Stimulated activated CD4-positive, alpha-beta T cell treated with anti-CD3 and anti-CD28 coated beads, TNF-alpha, amount 100 ng/mL, for 4 hours (primary cell): ENCODE data around the gene RFX2.
"Not testable (repeated sequence)": the region's sequence is repeated elsewhere in the genome, so short reads cannot be mapped to it uniquely, and the experiment has no call there.

ENCODE experiments used
- DNase-seq, 3 experiments: peaks; one replicate each; pipeline ENCODE4 v3.0.0-alpha.2; 2020; ENCODE audit warnings: low read depth in 3 of 3

Gene RFX2

DNA sequence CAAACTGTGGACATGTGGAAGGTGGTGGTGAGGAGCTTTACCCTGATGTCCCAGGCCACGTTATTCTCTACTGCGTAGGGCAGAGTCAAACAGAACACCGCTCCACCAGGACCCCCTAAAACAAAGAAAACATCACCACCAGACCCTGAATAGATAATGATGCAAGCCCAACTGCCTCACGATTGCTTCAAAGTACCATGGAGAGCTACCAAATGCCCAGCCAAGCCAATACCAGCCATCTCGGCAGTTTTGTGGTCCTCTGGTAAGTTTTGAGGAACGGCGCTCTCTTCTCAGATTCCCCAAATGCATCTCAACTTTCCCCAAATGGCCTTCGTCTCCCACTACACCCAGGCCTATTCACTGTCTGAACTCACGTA lies 138.0 kb downstream of the RFX2 start:
- no peak for DNase-seq

- no peak for DNase-seq
These were observed 138.5 kb downstream of the RFX2 start for GRCh38 chr19:5971714-5972354.

DNA sequence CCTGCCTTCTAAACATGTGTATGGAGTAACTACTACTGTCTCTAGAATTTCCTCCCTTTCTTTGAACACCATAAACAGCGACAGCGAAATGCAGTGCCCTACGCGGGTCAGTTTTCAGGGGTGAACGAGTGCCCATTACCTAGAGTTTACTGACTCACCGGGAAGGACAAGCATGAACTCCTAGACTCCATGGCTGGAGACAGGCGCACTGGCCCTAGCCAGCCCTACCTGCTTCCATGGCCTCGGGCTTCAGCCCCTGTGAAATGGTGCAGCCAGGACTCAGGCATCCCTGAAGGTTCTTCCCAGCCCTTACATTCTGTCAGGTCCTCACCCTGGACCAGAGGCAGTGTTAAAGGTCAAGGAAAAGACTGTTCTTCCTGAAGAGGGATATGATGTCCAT lies 140.8 kb downstream of the RFX2 start:
- no peak for DNase-seq

DNA sequence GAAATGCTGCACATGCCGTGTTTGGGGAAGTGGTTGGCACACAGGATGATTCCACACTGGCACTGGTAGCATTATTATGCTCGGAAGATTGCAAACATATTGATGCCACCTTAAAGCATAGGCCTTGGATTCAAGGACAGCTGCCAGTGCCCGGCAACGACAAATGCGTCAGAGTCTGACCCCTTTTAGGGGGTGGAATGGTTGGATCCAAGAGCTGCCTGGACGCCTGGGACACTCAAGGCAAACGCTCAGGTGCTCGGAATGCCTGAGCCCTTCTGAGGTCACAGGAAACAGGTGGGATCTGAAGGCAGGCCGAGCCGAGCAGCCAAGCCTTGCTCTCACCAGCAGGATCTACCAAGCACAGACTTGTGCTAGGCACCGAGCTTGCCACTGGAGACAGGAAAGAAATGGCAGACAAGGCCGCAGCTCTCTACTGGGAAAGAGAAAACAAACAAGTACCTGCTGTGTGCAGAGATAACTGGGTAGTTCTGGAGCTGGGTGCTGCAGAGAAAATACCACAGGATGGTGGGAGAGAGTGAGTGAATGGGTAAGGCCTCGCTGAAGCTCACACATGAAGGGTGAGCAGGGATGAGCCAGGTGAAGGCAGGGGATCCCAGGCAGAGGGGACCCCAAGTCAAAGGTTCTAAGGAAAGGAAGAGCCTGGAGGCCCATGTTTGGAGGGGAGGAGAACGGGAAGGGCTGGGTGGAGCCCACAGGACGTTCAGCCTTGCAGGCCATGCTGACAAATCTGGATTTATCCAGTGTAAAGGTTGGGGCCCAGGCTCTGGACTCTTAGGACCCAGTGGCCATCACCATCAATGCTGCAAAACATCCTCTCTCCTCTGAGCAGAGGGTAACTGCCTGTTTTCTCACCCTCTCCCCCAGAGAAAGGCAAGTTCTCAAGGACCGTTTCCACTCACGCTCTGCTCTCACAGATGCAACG lies 141.6 kb downstream of the RFX2 start:
- no peak for DNase-seq

DNA sequence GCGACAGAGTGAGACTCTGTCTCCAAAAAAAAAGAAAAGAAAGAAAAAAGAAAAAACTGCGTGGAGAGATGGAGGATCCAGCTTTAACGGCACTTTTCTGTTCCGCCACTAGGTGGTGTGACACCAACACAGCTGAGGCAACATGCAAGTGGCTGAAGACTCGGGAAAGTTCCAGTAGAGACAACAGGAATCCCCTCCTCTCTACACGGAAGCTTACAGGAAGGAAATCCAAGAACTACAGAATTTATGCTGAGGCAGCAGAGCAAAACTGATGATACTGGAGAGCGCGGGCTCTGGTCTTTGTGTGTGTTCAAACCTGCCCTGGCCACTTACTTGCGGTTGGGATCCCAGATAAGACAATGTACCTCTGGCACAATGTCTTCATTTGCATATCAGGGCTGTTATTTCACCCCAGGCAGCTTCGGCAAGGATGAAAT lies 142.3 kb downstream of the RFX2 start:
- DNase-seq = peak in 1 of 3 experiments; percentile 33

- no peak for DNase-seq
These were observed 142.7 kb downstream of the RFX2 start for GRCh38 chr19:5967571-5967970.

DNA sequence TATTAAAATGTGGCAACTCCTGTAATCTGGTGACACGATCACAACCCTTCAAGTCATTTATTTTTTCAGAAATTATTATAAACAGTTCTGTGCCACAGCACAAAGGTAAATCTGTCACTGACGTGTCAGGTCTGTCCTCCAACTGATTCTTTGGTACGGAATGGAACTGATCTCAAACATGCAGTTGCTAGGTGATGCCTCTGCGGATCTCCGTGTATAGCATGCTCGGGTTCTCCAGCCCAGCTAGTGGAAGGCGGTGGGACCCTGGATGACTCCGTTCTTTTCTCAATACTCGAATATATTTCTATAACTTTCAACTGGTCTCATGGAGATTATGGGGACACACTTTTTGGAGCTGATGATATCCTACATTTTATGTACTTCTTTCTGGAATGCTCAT lies 143.4 kb downstream of the RFX2 start:
- DNase-seq = no peak

GRCh38 chr19:5966215-5966614 lies 144.1 kb downstream of the RFX2 start:
- DNase-seq = no peak

- no peak for DNase-seq
These were observed 145.3 kb downstream of the RFX2 start for GRCh38 chr19:5964816-5965565.

- DNase-seq = no peak
These were observed 146.4 kb downstream of the RFX2 start for GRCh38 chr19:5963855-5964254.

- DNase-seq = not testable (repeated sequence)
These were observed 147.0 kb downstream of the RFX2 start for GRCh38 chr19:5963259-5963658.

GRCh38 chr19:5961969-5962945 lies 148.0 kb downstream of the RFX2 start:
- peak in 2 of 3 experiments; percentile 27 to 46 for DNase-seq

- not testable (repeated sequence) for DNase-seq
These were observed 148.7 kb downstream of the RFX2 start for GRCh38 chr19:5961641-5961968.

DNA sequence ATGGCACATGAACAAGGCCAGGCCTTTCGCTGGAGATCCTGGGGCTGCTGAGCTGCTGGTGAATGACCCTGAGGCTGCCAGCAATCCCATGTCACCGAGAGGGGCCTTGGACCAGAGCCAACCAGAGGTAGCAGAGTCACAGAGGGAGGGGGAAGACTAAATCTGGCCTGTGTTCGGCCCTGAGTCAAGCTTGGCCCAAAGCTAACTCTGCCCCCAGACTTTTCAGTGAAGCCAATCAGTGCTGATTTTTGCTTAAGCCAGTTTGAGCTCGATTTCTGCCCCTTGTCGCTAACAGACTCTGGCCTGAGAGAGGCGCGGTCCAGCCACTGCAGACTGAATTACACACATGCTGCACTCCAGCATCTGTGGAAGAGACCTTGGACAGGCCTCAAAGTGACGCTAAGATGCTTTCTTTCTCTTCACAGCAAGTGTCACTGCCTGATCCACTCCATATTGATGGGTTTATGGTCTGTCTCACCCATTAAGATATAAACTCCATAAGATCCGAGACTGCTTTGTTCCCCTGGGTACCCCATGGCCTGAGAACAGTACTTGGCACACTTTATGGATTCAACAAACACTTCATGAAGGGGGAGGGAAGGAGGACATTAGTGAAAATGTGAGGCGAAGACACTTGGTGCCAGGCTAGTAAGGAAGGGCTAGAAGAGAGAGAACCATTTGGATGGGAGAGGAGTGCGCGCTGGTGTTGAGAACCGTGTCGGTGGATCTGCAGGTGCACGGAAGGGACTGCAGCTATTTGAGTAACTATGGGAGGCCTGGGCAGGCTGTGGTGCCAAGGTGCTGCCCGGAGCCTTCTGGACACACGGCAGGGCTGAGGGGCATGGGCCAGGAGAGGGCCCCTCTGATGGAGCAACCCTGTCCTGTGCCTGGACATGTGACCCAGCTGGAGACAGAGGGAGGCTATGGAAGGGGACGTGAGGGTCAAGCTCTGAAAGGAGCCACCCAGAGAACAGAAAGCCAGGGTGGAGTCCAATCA lies 150.0 kb downstream of the RFX2 start:
- DNase-seq = no peak

DNA sequence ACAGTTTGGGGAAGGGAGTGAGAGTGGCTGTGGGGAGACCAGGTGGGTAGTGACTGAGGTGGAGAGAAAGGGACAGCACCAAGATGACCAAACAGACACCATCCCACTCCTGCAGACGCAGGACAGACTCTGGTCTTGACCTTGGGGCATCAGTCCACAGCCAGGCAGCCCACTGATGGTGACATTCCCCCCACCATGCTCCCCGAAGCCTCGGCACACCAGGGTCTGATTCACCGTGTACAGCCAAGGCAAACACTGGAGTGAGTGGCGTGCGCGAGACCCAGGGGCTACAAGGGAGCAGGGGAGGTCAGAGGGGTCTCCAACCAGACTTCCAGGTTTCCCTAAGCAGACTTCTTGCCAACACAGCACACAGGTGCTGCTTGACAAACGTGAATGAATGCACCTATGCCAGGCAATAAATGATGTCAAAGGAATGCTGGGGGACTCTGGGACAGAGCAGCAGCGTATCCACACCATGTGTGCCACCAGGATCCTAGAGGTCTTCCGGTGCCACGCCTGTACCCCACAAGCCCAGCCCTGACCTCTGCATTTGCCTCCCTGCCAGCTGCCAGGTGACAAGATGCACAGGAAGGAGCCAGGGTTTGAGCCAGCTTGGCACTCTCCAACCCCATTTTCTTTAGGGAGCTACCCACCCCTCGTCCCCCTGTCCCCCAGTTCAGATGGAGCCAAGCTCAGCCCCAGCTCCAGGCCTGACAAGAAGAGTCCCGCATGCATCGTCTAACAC lies 150.9 kb downstream of the RFX2 start:
- DNase-seq = no peak

- DNase-seq = no peak
These were observed 151.5 kb downstream of the RFX2 start for GRCh38 chr19:5958851-5959122.

DNA sequence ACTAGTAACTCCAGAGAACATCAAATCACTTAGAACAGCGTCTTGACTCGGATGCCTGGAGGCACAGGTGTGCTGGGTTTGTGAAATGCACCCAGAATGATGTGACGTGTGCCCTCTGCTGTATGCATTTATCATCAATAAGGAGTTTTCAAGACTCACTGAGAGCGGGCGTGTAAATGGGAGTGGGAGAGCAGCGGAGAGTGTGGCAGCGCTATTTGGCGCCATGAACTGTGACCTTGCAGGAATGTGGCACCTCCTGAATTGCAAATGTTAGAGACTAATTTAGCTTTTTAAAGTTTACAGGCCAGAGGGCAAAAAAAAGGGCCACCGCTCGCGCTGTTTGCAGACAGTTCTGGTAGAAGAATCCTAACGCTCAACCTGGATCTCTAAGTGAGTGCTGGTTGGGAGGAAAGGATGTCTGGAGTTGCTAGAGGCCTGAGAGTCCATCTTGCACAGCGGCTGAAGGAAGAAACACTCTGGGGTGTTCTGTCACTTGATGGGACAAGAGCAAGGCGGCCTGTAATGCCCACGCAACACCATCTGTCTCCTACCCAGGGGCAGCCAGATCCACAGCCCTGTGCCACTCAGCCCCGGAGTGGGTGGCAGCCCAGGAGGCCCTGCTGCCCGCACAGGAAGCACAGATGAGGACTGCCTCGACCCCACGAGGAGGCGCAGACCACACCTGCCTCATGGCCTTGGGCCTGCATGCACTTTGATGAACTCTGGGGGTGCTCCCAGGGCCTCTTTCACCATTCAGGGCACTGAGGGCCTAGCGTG lies 152.0 kb downstream of the RFX2 start:
- no peak for DNase-seq

DNA sequence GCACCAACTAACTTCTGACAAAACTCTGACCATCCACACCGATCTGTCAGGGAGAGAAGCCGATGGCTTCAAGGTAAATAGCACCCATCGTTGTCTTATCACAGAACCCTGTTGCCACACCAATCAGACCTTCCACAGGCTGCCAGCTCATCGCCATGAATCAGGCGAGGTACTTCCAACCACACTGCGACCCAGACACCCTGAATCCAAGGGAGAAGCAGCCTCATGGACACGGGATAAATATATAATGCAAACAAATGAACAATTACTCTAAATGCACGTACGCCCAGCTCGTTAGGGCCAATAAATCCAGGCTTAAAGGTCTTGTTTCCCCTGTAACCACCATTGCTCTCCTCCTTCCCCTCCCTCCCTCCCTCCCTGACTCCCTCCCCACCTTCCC lies 153.1 kb downstream of the RFX2 start:
- no peak for DNase-seq

GRCh38 chr19:5956728-5957127 lies 153.6 kb downstream of the RFX2 start:
- no peak for DNase-seq
